Measurements from ENCODE around the gene RETREG2.

The RETREG2 gene

GRCh38 chr2:219179601-219180465 lies 1.8 kb downstream of the RETREG2 start:
- H3K27ac ChIP-seq = no peak overlapping the region
- TF ChIP-seq ZFX (IDR thresholded peaks at IDR 0.05; ENCODE audit: borderline replicate concordance) (no peak), CTCF (IDR thresholded peaks at IDR 0.05) (no peak)

GRCh38 chr2:219180961-219181360 lies 2.9 kb downstream of the RETREG2 start:
- H3K27ac ChIP-seq = no peak overlapping the region
- TF ChIP-seq ZFX (IDR thresholded peaks at IDR 0.05; ENCODE audit: borderline replicate concordance) (no peak), CTCF (IDR thresholded peaks at IDR 0.05) (no peak)

GRCh38 chr2:219181531-219181930 lies 3.5 kb downstream of the RETREG2 start:
- TF ChIP-seq ZFX (IDR thresholded peaks at IDR 0.05; ENCODE audit: borderline replicate concordance) (no peak), CTCF (IDR thresholded peaks at IDR 0.05) (no peak)
- H3K27ac ChIP-seq = no peak overlapping the region

GRCh38 chr2:219182331-219183150 lies 4.5 kb downstream of the RETREG2 start:
- no peak for TF ChIP-seq CTCF (IDR thresholded peaks at IDR 0.05)
- TF ChIP-seq ZFX (IDR thresholded peaks at IDR 0.05; ENCODE audit: borderline replicate concordance) = no peak
- H3K27ac ChIP-seq = no peak overlapping the region

GRCh38 chr2:219183151-219183772 lies 5.2 kb downstream of the RETREG2 start:
- H3K27ac ChIP-seq = no peak overlapping the region
- TF ChIP-seq ZFX (IDR thresholded peaks at IDR 0.05; ENCODE audit: borderline replicate concordance) (no peak), CTCF (IDR thresholded peaks at IDR 0.05) (no peak)

GRCh38 chr2:219184121-219184520 lies 6.0 kb downstream of the RETREG2 start:
- TF ChIP-seq CTCF (IDR thresholded peaks at IDR 0.05) (no peak), ZFX (IDR thresholded peaks at IDR 0.05; ENCODE audit: borderline replicate concordance) (no peak)
- H3K27ac ChIP-seq = no peak overlapping the region
